ENCODE results near the gene SRGAP3. TPM values are rescaled to one million over a fixed set of nuclear protein-coding genes. Genes with fewer than 3 reads are reported as not detected.

The SRGAP3 gene
- total and polyA plus RNA-seq, 3 donors from 2014 or later, result 16.5 to 65.9 (median 58.5) TPM

- Histone ChIP-seq H3K4me3 (no peak overlapping the region), H3K27ac (no peak overlapping the region), H3K4me1 (peaks cover 10% of the 10 kb centered on the region), H3K27me3 (no peaks in the 10 kb centered on the region), H3K36me3 (ENCODE audit: low read depth, missing control alignments) (no peaks in the 10 kb centered on the region), H3K9me3 (no peaks in the 10 kb centered on the region)
- WGBS, 2 donors, result 89 to 93% methylated on average over 8 to 10 of the region's 10 CpGs
- no peak for DNase-seq
- intact Hi-C loops (cut with DNase I; ENCODE audit: low total_unique reads), result no loop called here
- TF ChIP-seq CTCF (IDR thresholded peaks at IDR 0.05) (no peak), POLR2A (IDR thresholded peaks at IDR 0.05) (no peak)
Measured at GRCh38 chr3:9071936-9072666, 177.3 kb downstream of the SRGAP3 start.

- Histone ChIP-seq H3K27me3 (no peaks in the 10 kb centered on the region), H3K27ac (no peak overlapping the region), H3K36me3 (ENCODE audit: low read depth, missing control alignments) (no peaks in the 10 kb centered on the region), H3K4me3 (no peak overlapping the region), H3K4me1 (peaks cover 10% of the 10 kb centered on the region), H3K9me3 (no peaks in the 10 kb centered on the region)
- no peak for TF ChIP-seq CTCF (IDR thresholded peaks at IDR 0.05)
- intact Hi-C loops (cut with DNase I; ENCODE audit: low total_unique reads), result no loop called here
- WGBS, 2 donors, result 94 to 97% methylated on average over 2 of the region's 2 CpGs
- no peak for DNase-seq
Measured at GRCh38 chr3:9070961-9071360, 178.5 kb downstream of the SRGAP3 start.

- intact Hi-C loops (cut with DNase I; ENCODE audit: low total_unique reads), result loop anchor here (10.0 kb wide), 1 partner anchor 75 kb away; no protein-coding TSS in a partner anchor
- H3K4me1 ChIP-seq, result peaks cover 10% of the 10 kb centered on the region
- no peak overlapping the region for H3K4me3 ChIP-seq
- no peak overlapping the region for H3K27ac ChIP-seq
- DNase-seq, result no peak
- H3K36me3 ChIP-seq (ENCODE audit: low read depth, missing control alignments), result no peaks in the 10 kb centered on the region
- TF ChIP-seq POLR2A (IDR thresholded peaks at IDR 0.05), result no peak
- H3K9me3 ChIP-seq, result no peaks in the 10 kb centered on the region
- no peaks in the 10 kb centered on the region for H3K27me3 ChIP-seq
- 88% methylated on average over 1 of the region's 1 CpG for WGBS, 2 donors
Measured at GRCh38 chr3:9069971-9070370, 179.5 kb downstream of the SRGAP3 start.

GRCh38 chr3:9068051-9068450, 181.4 kb downstream of the SRGAP3 start:
- Histone ChIP-seq H3K36me3 (ENCODE audit: low read depth, missing control alignments) (no peaks in the 10 kb centered on the region), H3K9me3 (no peaks in the 10 kb centered on the region), H3K4me3 (no peak overlapping the region), H3K4me1 (peaks cover 10% of the 10 kb centered on the region), H3K27me3 (no peaks in the 10 kb centered on the region), H3K27ac (no peak overlapping the region)
- no peak for TF ChIP-seq POLR2A (IDR thresholded peaks at IDR 0.05)
- no peak for TF ChIP-seq CTCF (IDR thresholded peaks at IDR 0.05)
- 32 to 44% methylated on average over 5 of the region's 5 CpGs for WGBS, 2 donors
- intact Hi-C loops (cut with DNase I; ENCODE audit: low total_unique reads), result loop anchor here (10.0 kb wide), 1 partner anchor 73 kb away; no protein-coding TSS in a partner anchor
- peak; percentile 37 for DNase-seq

GRCh38 chr3:9067352-9067975, 182.0 kb downstream of the SRGAP3 start:
- H3K27ac ChIP-seq, result no peak overlapping the region
- intact Hi-C loops (cut with DNase I; ENCODE audit: low total_unique reads), result loop anchor here (10.0 kb wide), 1 partner anchor 73 kb away; no protein-coding TSS in a partner anchor

More at GRCh38 chr3:9067352-9067975, 182.0 kb downstream of the SRGAP3 start:
- WGBS, 2 donors, result 43 to 46% methylated on average over 13 of the region's 13 CpGs
- Histone ChIP-seq H3K27me3 (no peaks in the 10 kb centered on the region), H3K9me3 (no peaks in the 10 kb centered on the region), H3K4me3 (no peak overlapping the region), H3K36me3 (ENCODE audit: low read depth, missing control alignments) (no peaks in the 10 kb centered on the region), H3K4me1 (peaks cover 10% of the 10 kb centered on the region)
- TF ChIP-seq CTCF (IDR thresholded peaks at IDR 0.05) (peak; percentile 83 to 93 (median 92)), POLR2A (IDR thresholded peaks at IDR 0.05) (no peak)
- peak; percentile 76 for DNase-seq

Data from testis (tissue), 3 donors.